ENCODE data around the gene DDHD1.
"Not testable (repeated sequence)": the region's sequence is repeated elsewhere in the genome, so short reads cannot be mapped to it uniquely, and the experiment has no call there.

The DDHD1 gene

DNA sequence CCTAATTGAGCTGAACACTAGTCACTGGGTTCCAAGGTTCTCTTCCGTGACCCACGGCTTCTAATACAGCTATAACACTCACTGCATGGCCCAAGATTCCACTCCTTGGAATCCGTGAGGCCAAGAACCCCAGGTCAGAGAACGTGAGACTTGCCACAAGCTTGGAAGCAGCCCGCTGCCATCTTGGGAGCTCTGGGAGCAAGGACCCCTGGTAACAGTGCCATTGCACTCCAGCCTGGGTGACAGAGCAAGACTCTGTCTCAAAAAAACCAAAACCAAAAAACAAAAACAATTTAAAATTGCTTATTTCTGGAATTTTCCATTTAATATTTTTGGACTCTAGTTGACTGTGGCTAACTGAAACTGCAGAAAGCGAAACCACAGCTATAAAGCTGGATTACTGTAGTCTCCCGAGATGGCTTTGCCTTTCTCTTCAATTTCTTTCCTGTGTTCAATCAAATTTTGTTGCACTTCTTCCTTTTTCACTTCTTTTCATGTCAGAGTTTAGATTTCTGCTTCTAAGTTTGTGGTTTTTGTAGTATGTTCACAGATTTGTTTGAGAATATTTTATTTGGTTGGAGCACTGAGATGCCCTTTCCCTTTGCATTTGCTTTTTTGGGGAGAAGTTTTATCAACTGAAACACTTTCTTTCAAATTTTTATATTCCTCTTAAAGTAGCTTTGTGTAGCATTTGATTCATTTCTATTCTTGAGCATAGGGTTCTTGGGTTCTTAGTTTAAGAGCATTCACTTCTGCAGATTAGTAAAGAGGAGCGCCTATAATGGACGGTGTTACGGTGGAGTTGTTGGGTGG lies 44.6 kb downstream of the DDHD1 start:
- DNase-seq (ENCODE audit: low spot score), result no peak

GRCh38 chr14:53106768-53107167 lies 46.4 kb downstream of the DDHD1 start:
- no peak for DNase-seq (ENCODE audit: low spot score)

DNA sequence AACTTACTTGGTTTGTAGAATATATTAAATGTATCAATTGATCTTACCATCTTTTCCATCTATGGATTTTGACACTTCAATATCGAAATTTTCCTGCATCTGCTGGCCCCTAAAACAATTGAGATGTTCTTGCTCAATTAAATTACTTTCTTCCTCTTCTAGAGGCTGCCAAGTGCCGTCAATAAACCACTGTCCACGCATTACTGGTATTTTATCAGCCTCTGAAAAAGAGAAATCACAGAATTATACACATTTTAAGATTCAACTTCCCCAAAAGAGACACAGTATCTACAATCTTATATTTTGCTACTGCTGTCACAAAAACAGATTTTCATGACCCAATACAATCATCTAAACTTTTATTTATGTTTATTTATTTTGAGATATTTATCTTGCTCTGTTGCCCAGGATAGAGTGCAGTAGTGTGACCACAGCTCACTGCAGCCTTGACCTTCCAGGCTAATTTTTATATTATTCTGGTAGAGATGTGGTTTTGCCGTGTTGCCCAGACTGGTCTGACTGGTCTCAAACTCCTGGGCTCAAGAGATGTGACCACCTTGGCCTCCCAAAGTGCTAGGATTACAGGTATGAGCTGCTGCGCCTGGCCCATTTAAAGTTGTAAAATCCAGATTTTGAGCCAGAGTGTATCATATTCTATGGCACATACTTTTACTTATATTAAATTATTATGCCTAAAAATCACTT lies 49.3 kb downstream of the DDHD1 start:
- DNase-seq (ENCODE audit: low spot score), result no peak

DNA sequence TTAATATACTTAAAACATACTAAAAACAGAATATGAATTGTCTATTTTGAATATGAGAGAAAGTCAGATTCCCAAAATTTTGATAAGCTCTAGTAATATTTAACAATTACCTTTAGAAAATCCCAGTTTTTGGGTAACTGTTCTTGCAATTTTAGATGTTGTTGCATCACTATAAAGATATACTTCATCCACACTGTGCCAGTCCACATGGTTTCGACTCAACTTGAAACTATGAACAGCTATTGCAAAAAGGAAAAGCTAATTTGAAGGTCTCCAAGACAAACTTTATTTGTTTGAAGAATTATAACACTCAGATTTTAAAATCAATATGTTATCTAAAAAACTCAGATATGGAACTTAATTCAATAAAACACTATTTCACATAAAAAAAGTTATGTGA lies 59.9 kb downstream of the DDHD1 start:
- no peak for DNase-seq (ENCODE audit: low spot score)

DNA sequence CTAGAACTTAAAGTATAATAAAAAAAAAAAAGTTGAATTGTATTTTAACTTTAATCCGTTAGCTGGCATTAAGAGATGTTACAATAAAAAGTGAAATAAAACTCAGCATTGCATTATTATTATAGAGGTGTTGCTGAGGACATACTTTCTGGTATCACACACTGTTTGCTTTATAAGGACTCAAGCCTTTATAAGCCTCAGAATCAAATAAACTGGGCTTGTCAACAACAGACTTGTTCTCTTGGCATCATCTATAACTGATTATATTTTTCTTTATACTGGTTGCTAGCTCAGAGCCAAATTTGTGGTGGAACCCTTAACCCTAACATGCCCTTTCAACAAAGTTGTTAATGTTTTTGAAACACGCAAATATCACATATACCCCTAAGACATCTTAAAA lies 62.3 kb downstream of the DDHD1 start:
- no peak for DNase-seq (ENCODE audit: low spot score)

- not testable (repeated sequence) for DNase-seq (ENCODE audit: low spot score)
Measured at GRCh38 chr14:53084954-53085353, 68.2 kb downstream of the DDHD1 start.

- no peak for DNase-seq (ENCODE audit: low spot score)
Measured at GRCh38 chr14:53064475-53064874, 88.6 kb downstream of the DDHD1 start.

DNA sequence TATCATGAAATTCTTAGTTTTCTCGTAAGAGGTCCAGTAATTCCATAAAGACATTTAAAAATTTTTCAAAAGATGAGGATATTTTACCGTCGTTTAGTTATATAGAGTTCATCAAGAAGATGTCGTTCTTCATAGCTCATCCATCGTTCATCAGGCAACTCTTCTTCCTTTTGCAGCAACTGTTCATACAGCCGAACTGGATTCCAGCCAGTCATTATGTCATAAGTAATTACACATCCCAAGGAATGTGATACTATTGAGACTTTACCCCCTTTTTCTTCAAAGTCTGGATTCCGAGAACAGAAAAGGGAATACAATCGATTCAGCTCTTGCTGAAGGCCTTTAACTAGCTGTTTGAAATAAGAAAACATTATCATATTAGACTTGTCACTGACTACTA lies 90.3 kb downstream of the DDHD1 start:
- no peak for DNase-seq (ENCODE audit: low spot score)

DNA sequence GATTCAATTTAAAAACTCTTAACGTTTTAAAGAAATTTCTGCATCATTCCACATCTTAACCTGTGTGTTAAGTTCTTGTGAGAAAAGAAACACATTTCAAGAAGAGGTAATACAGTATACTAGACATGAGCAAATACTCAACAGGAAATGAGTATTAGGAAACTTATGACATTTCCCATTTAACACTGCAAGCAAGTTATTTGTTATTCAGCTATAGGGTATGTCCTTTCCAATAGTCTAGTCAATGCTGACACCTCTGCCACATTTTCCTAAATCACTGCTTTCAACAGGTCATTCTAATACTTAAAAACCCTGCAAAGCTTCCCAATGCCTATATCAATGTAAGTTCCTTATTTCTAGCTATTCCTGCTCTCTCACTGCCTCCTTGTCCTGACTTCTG lies 93.1 kb downstream of the DDHD1 start:
- DNase-seq (ENCODE audit: low spot score), result no peak

GRCh38 chr14:53055003-53055402 lies 98.1 kb downstream of the DDHD1 start:
- peak; percentile 23 for DNase-seq (ENCODE audit: low spot score)

GRCh38 chr14:53054457-53054856 lies 98.7 kb downstream of the DDHD1 start:
- DNase-seq (ENCODE audit: low spot score), result no peak

GRCh38 chr14:53048631-53049030 lies 104.5 kb downstream of the DDHD1 start:
- no peak for DNase-seq (ENCODE audit: low spot score)

DNA sequence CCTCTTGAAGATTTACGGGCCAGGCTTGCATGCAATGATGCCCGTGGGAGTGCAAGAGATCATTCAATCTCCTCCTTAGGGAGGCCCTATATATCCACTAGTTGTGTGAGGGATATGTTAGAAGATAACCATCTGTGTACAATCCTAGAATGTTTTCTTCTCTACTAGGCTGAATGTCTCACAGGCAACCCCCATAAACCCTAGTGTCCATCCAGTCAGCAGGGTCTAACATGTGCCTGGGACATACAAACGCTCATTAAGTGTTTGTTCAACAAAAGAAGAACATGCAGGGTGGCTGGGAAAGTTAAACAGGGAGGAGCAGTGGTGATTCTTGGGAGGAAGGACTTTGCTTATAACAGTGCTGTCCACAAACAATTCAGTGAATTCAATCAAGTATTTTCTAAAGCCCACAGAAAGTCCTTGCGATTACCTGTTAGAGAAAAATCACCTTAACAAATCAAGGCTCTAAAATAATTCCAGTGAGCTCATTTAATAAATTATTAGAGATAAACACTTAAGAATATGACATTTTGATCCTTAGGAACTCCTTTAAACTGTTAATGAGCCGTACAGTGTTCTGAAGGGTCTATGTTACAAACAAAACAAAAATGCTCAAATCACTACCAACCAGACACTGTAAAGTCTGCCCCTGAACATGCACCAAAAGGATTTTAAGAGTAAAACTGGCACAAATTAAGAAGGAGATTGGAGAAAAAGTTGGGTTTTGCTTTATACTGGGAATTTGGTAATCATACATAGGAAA lies 105.6 kb downstream of the DDHD1 start:
- DNase-seq (ENCODE audit: low spot score), result no peak

DNA sequence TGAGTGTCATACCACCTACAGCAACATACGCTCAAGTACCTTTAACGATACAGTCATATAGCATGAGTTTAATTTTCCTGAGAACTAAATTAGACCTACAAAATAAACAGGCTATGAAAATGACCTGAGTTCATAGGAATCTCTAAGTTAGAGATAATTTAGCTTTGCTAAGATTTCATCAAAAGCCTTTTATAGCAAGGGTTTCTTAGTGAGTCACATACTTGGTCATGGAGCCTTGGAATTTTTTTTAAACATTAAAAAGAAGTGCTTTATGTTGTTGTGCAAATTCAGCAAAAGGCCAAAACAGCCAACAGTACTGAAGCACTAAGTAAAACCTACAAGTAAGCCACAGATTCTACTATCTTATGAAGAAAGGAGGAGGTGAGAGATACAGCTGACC lies 108.6 kb downstream of the DDHD1 start:
- DNase-seq (ENCODE audit: low spot score), result peak; percentile 37

- DNase-seq (ENCODE audit: low spot score), result no peak
Measured at GRCh38 chr14:53043027-53043581, 110.0 kb downstream of the DDHD1 start.

DNA sequence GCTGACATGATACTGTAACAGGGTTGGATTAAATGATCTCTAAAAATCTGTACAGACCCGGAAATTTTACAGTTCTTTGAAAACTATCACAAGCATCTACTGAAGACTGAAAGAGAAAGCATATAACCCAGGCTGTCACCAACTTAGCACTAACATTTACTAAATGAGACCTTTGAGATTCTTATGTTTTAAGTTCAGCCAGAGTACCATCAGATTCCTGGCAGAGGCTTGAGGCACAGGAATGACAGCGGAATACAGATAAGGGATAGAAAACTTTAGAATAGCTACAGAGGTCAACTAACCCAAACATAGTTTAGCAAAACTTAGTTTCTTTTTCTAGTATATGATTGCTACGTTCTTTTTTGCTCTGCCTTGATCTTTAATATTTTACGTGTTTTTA lies 110.6 kb downstream of the DDHD1 start:
- no peak for DNase-seq (ENCODE audit: low spot score)

GRCh38 chr14:53041067-53041466 lies 112.1 kb downstream of the DDHD1 start:
- no peak for DNase-seq (ENCODE audit: low spot score)

GRCh38 chr14:53038629-53039028 lies 114.5 kb downstream of the DDHD1 start:
- DNase-seq (ENCODE audit: low spot score), result no peak

DNA sequence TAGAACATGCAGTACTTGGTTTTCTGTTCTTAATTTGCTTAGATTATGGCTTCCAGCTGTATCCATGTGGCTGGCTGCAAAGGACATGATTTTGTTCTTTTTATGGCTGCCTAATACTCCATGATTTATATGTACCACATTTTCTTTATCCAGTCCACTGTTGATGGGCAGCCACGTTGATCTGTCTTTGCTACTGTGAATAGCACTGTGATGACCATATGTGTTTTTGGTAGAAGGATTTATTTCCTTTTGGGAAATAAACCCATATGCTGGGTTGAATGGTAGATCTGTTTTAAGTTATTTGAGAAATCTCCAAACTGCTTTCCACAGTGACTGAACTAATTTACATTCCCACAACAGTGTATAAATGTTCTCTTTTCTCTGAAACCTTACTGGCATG lies 116.1 kb downstream of the DDHD1 start:
- DNase-seq (ENCODE audit: low spot score), result no peak

DNA sequence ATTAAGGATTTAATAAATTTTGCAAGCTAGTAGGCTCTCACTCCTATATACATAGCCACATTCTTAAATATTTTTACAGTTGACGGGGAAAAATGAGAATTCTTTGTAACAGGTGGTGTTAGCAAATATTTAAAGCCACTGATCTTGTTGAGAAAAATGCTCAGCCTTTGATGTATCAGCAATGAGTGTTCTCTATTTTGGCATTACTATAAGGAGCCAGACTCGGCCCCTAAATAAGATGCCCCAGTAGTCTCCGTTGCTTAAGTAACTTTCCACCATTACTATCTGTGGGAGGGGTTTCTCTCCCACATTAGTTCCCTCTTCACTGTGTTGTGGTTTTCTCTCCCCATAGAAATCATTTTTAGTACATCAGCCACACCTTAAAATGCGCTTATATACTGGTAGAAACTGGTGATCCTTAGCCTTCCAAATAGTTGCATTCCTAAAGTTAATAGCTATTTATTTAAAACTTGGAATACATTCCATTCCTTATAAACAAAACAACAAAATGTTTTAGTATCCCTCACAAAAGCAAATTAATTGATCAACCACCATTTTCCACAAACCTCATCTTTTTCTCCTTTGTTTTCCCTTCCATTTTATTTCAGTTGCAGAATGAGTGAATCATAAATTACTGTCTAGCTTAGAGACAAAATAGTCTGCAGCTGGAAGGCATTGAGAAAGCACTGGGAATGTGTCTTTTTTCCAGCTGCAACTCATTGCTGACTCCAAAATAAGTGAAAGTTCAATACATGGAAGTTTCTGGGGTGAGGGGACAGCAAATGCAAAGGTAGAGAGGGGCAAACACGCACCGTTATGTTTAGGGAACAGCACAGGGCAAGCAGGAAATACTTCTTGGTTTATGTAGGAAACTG lies 117.5 kb downstream of the DDHD1 start:
- DNase-seq (ENCODE audit: low spot score), result no peak

DNA sequence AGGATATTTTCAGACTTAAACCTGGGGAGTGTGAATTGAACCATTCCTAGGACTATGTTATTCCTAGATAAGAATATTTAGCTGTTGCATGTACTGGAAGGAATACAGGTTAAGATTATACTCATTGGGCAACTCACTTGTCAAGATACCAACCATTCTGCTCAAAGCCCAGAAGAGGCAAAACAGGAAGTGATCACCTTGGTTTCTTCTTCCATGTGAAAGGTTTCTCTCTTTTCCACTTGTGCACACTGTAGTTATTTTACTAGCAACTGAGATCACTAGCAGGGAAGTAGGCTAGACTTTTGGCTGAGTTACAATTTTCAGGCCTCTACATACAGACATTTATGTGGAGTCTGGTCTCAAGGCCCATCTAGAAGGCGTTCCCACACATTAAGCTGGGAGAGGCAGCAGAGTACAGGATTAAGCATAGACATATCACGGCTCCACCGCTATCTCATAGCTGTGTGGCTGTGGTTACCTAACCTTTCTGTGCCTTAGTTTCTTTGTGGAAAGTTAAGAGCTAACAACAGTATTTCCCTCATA lies 118.4 kb downstream of the DDHD1 start:
- no peak for DNase-seq (ENCODE audit: low spot score)
